IMR-90 (cell line): ENCODE measurements around the gene TRABD. TPM values are rescaled to one million over a fixed set of nuclear protein-coding genes. Genes with fewer than 3 reads are reported as not detected.

Experiments used
- ATAC-seq: fragments of 200-7000 bp; cut with Tn5 transposase; 2 replicates; pipeline ENCODE4 v1.9.1; 2020; ENCODE audit warnings: low read depth, mild to moderate bottlenecking, moderate library complexity
- BruUV-seq: library from RNA; stranded (reverse); fragments of 400-500 nt; replicated peaks from 2 replicates; lab custom pipeline; 2021; lab: Mats Ljungman, UMichigan
- CTCF ChIA-PET: fragments of 300-600 bp; formaldehyde crosslinking; extraction: SDS; loops from one replicate; lab custom pipeline; 2021; ENCODE audit warnings: antibody characterized with exemption; lab: Yijun Ruan, JAX
- POLR2A ChIA-PET: fragments of 300-600 bp; sonication (Branson Sonifier 250); formaldehyde crosslinking; loops from one replicate; lab custom pipeline; 2022; ENCODE audit warnings: antibody characterized with exemption; ENCODE audit not compliant: unreplicated experiment; lab: Charles Lee
- DNase-seq: peaks from one replicate; pipeline ENCODE4 v3.0.0; 2013
- H2AFZ ChIP-seq: replicated peaks from 2 replicates; pipeline ENCODE3; 2013; ENCODE audit warnings: low read length, mild to moderate bottlenecking; ENCODE audit not compliant: poor library complexity
- H2AK5ac ChIP-seq: 2 replicates; pipeline ENCODE4 v1.6.1; 2013; ENCODE audit warnings: low read depth, low read length, inconsistent platforms
- H2AK9ac ChIP-seq: replicated peaks from 2 replicates; pipeline ENCODE3; 2013; ENCODE audit warnings: mild to moderate bottlenecking, low read depth, low read length, moderate library complexity; ENCODE audit not compliant: poor library complexity
- H2BK120ac ChIP-seq: 2 replicates; pipeline ENCODE4 v1.6.1; 2013; ENCODE audit warnings: low read depth, low read length, inconsistent platforms
- H2BK15ac ChIP-seq: 3 replicates; pipeline ENCODE4 v1.6.1; 2013; ENCODE audit warnings: low read depth, low read length, inconsistent platforms
- H2BK20ac ChIP-seq: 2 replicates; pipeline ENCODE4 v1.6.1; 2013; ENCODE audit warnings: low read depth, mild to moderate bottlenecking, inconsistent platforms, low read length, moderate library complexity
- H2BK5ac ChIP-seq: 2 replicates; pipeline ENCODE4 v1.6.1; 2013; ENCODE audit warnings: mild to moderate bottlenecking, low read depth, low read length, inconsistent platforms; ENCODE audit not compliant: poor library complexity, severe bottlenecking
- H3K14ac ChIP-seq: replicated peaks from 2 replicates; pipeline ENCODE4 v1.6.1; 2013; ENCODE audit warnings: low read depth, low read length, inconsistent platforms
- H3K18ac ChIP-seq: 2 replicates; pipeline ENCODE4 v1.6.1; 2013; ENCODE audit warnings: low read depth, low read length, control low read depth
- H3K23ac ChIP-seq: 2 replicates; pipeline ENCODE4 v1.6.1; 2013; ENCODE audit warnings: low read depth, low read length, inconsistent platforms
- H3K27ac ChIP-seq: 2 replicates; pipeline ENCODE4 v1.5.1; 2013; ENCODE audit warnings: mild to moderate bottlenecking, control low read depth, low read length; ENCODE audit not compliant: insufficient read depth
- H3K27me3 ChIP-seq: 2 replicates; pipeline ENCODE4 v1.6.1; 2013; ENCODE audit warnings: low read length; ENCODE audit not compliant: control insufficient read depth, insufficient read depth
- H3K36me3 ChIP-seq: 2 replicates; pipeline ENCODE4 v1.6.1; 2013; ENCODE audit warnings: low read length, mixed read lengths; ENCODE audit not compliant: control insufficient read depth, insufficient read depth
- H3K4ac ChIP-seq: 2 replicates; pipeline ENCODE4 v1.6.1; 2013; ENCODE audit warnings: low read depth, low read length, inconsistent platforms
- H3K4me1 ChIP-seq: 2 replicates; pipeline ENCODE4 v1.6.1; 2013; ENCODE audit warnings: low read length, mixed read lengths; ENCODE audit not compliant: control insufficient read depth, insufficient read depth
- H3K4me2 ChIP-seq: 2 replicates; pipeline ENCODE4 v1.6.1; 2013; ENCODE audit warnings: low read depth, mild to moderate bottlenecking, control low read depth, low read length, moderate library complexity
- H3K4me3 ChIP-seq: 2 replicates; pipeline ENCODE4 v1.5.1; 2013; ENCODE audit warnings: low read depth, mild to moderate bottlenecking, control low read depth, low read length, moderate library complexity; ENCODE audit not compliant: insufficient read depth
- H3K56ac ChIP-seq: 2 replicates; pipeline ENCODE4 v1.6.1; 2013; ENCODE audit warnings: low read length, inconsistent platforms; ENCODE audit not compliant: insufficient read depth; ENCODE audit errors: extremely low read depth
- H3K79me1 ChIP-seq, 2 experiments: 2 replicates each; pipeline ENCODE4 v1.6.1; 2013; ENCODE audit warnings: low read length in 2 of 2, inconsistent platforms in 1 of 2, low read depth in 1 of 2
- H3K9ac ChIP-seq: 2 replicates; pipeline ENCODE4 v1.6.1; 2013; ENCODE audit warnings: low read depth, low read length, control low read depth
- H3K9me1 ChIP-seq: 2 replicates; pipeline ENCODE4 v1.6.1; 2013; ENCODE audit warnings: low read length, inconsistent platforms; ENCODE audit not compliant: insufficient read depth
- H3K9me3 ChIP-seq: 2 replicates; pipeline ENCODE4 v1.6.1; 2013; ENCODE audit warnings: low read length; ENCODE audit not compliant: control insufficient read depth, insufficient read depth
- H4K20me1 ChIP-seq: 2 replicates; pipeline ENCODE4 v1.6.1; 2013; ENCODE audit warnings: low read length, inconsistent platforms; ENCODE audit not compliant: insufficient read depth
- H4K5ac ChIP-seq: 2 replicates; pipeline ENCODE4 v1.6.1; 2013; ENCODE audit warnings: mild to moderate bottlenecking, low read depth, low read length, control low read depth
- H4K8ac ChIP-seq, 2 experiments: 2 replicates each; pipeline ENCODE4 v1.6.1; 2013; ENCODE audit warnings: low read depth in 2 of 2, low read length in 2 of 2, control low read depth in 1 of 2, inconsistent platforms in 1 of 2
- H4K91ac ChIP-seq: 2 replicates; pipeline ENCODE4 v1.6.1; 2013; ENCODE audit warnings: low read depth, low read length, inconsistent platforms; ENCODE audit not compliant: insufficient read depth
- CHD1 ChIP-seq: IDR thresholded peaks from 2 replicates; pipeline ENCODE4 v1.6.1; 2012; ENCODE audit warnings: low read depth, low read length, improper control_type of control experiment
- FOS ChIP-seq: fragments of 150-350 bp; IDR thresholded peaks from 2 replicates; pipeline ENCODE4 v1.6.1; 2016; ENCODE audit warnings: low read depth, low read length
- MAFK ChIP-seq: IDR thresholded peaks from 2 replicates; pipeline ENCODE4 v1.6.1; 2012; ENCODE audit warnings: low read depth, low read length, improper control_type of control experiment
- MAZ ChIP-seq: IDR thresholded peaks from 2 replicates; pipeline ENCODE4 v1.6.1; 2012; ENCODE audit warnings: low read depth, mild to moderate bottlenecking, low read length, improper control_type of control experiment, moderate library complexity, borderline replicate concordance
- POLR2A ChIP-seq: IDR thresholded peaks from 2 replicates; pipeline ENCODE4 v1.6.1; 2012; ENCODE audit warnings: mild to moderate bottlenecking, low read depth, low read length
- RCOR1 ChIP-seq: IDR thresholded peaks from 2 replicates; pipeline ENCODE4 v1.6.1; 2012; ENCODE audit warnings: mild to moderate bottlenecking, low read length, improper control_type of control experiment; ENCODE audit not compliant: insufficient replicate concordance
- WGBS, 2 experiments: methylation state at CpG; one replicate each; pipeline versions ENCODE4 v1.1.5 to v1.1.7; 2013; ENCODE audit warnings: missing lambda C conversion rate in 2 of 2; ENCODE audit not compliant: insufficient read length in 1 of 2; ENCODE audit errors: extremely low coverage in 2 of 2; 5-methylcytosine and 5-hydroxymethylcytosine counted together
- dilution Hi-C: fragments of 300-500 bp; cut with HindIII; formaldehyde crosslinking; loops from one replicate; pipeline ENCODE4 v1.14.3; 2018; ENCODE audit warnings: low sequenced_read_pairs; ENCODE audit not compliant: unreplicated experiment
- in situ Hi-C: fragments of 300-500 bp; cut with MboI; formaldehyde crosslinking; loops from 3 replicates; pipeline ENCODE4 v1.14.3; 2019; ENCODE audit warnings: low sequenced_read_pairs, inconsistent platforms, mixed read lengths
- intact Hi-C: fragments of 100-400 bp; cut with micrococcal nuclease; formaldehyde crosslinking; loops from 2 replicates; pipeline ENCODE4 v1.10.0; 2022
- polyA plus RNA-seq, 3 experiments: library from polyadenylated mRNA; depleted of rRNA; stranded (reverse); fragments of >200 nt; gene quantifications; 2 replicates each; pipeline ENCODE4 v1.2.3, GENCODE V29; 2012; ENCODE audit warnings: low replicate concordance in 1 of 3
- total RNA-seq: library from RNA; depleted of rRNA; stranded (reverse); fragments of >200 nt; gene quantifications from 2 replicates; pipeline ENCODE4 v1.2.3, GENCODE V29; 2012

Gene TRABD
- total and polyA plus RNA-seq, 2 of the 4 experiments (the other 2 are of a cell fraction), result 13.4 to 42.7 TPM

DNA sequence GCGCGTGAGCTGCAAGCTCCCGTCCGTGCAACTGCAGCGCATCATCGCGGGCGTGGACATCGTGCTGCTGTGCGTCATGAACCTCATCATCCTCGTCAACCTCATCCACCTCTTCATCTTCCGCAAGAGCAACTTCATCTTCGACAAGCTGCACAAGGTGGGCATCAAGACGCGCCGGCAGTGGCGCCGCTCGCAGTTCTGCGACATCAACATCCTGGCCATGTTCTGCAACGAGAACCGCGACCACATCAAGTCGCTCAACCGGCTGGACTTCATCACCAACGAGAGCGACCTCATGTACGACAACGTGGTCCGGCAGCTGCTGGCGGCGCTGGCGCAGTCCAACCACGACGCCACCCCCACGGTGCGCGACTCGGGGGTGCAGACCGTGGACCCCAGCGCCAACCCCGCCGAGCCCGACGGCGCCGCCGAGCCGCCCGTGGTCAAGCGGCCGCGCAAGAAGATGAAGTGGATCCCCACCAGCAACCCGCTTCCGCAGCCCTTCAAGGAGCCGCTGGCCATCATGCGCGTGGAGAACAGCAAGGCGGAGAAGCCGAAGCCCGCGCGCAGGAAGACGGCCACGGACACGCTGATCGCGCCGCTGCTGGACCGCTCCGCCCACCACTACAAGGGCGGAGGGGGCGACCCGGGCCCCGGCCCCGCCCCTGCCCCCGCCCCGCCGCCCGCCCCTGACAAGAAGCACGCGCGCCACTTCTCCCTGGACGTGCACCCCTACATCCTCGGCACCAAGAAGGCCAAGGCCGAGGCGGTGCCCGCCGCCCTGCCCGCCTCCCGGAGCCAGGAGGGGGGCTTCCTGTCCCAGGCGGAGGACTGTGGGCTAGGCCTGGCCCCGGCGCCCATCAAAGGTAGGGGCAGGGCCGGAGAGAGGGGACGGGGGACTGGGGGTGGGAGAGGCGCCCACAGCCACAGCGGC is 7.9 kb upstream of the TRABD start:
- Histone ChIP-seq H2AK5ac (no peak overlapping the region), H2BK15ac (no peak overlapping the region), H3K23ac (no peak overlapping the region), H4K8ac (no peak overlapping the region), H3K4ac (no peak overlapping the region), H3K9ac (no peak overlapping the region), H4K91ac (no peak overlapping the region), H3K27me3 (no peaks in the 10 kb centered on the region; the same call in 1 of the 2 replicates), H2BK20ac (no peak overlapping the region), H3K18ac (no peak overlapping the region), H3K79me1 (no peaks in the 10 kb centered on the region), H3K56ac (no peak overlapping the region), H3K14ac (no peak overlapping the region), H3K4me3 (no peak overlapping the region), H3K36me3 (peaks cover 2% of the 10 kb centered on the region; the same call in 1 of the 2 replicates), H3K9me3 (no peaks in the 10 kb centered on the region), H3K9me1 (no peaks in the 10 kb centered on the region), H2AK9ac (peak overlapping the region; percentile 19), H3K4me1 (no peaks in the 10 kb centered on the region), H3K27ac (no peak overlapping the region), H4K20me1 (no peaks in the 10 kb centered on the region), H2AFZ (no peak overlapping the region), H4K5ac (no peak overlapping the region), H2BK120ac (no peak overlapping the region), H2BK5ac (no peak overlapping the region), H3K4me2 (no peak overlapping the region)
- ChIA-PET CTCF (no interaction called here), POLR2A (no interaction called here)
- dilution Hi-C loops (no loop called here), intact Hi-C loops (no loop called here), in situ Hi-C loops (no loop called here)
- 78% methylated on average over 46 of the region's 98 CpGs; no CpG with 5 or more reads in 1 of the 2 experiments for WGBS, 2 experiments
- no TSS peak for BruUV-seq
- no peak for DNase-seq
- no peak for ATAC-seq
- TF ChIP-seq MAZ (no peak), CHD1 (no peak), POLR2A (no peak), MAFK (no peak), RCOR1 (no peak), FOS (no peak)
